Aorta (tissue), 5 donors: Measurements from ENCODE around the gene MACROD2. TPM values are rescaled to one million over a fixed set of nuclear protein-coding genes. Genes with fewer than 3 reads are reported as not detected.

ENCODE experiments used
- ATAC-seq: fragments of 200-7000 bp; cut with Tn5 transposase; one replicate; pipeline ENCODE4 v1.9.1; 2022; ENCODE audit warnings: moderate library complexity; ENCODE audit not compliant: low FRiP score
- DNase-seq, 2 donors: peaks; one replicate each; pipeline ENCODE4 v3.0.0-alpha.2; 2020
- H3K27ac ChIP-seq, 2 donors: one replicate each; pipeline ENCODE4 v1.5.1; 2013; ENCODE audit warnings: low read length in 2 of 2, mild to moderate bottlenecking in 2 of 2, moderate library complexity in 2 of 2, control low read depth in 1 of 2, inconsistent platforms in 1 of 2, low read depth in 1 of 2
- H3K27me3 ChIP-seq, 2 donors: one replicate each; pipeline ENCODE4 v1.6.1; 2013; ENCODE audit warnings: control low read depth in 1 of 2, low read length in 1 of 2, mild to moderate bottlenecking in 1 of 2, moderate library complexity in 1 of 2; ENCODE audit not compliant: insufficient read depth in 2 of 2, control insufficient read depth in 1 of 2
- H3K36me3 ChIP-seq, 2 donors: one replicate each; pipeline ENCODE4 v1.6.1; 2013; ENCODE audit warnings: control low read depth in 1 of 2, low read length in 1 of 2, mild to moderate bottlenecking in 1 of 2; ENCODE audit not compliant: insufficient read depth in 2 of 2, control insufficient read depth in 1 of 2
- H3K4me1 ChIP-seq, 2 donors: one replicate each; pipeline ENCODE4 v1.6.1; 2013; ENCODE audit warnings: low read length in 2 of 2, control low read depth in 1 of 2, mild to moderate bottlenecking in 1 of 2, moderate library complexity in 1 of 2; ENCODE audit not compliant: insufficient read depth in 2 of 2, control insufficient read depth in 1 of 2
- H3K4me3 ChIP-seq, 2 donors: one replicate each; pipeline ENCODE4 v1.5.1; 2013; ENCODE audit warnings: low read length in 2 of 2, control low read depth in 1 of 2, mild to moderate bottlenecking in 1 of 2
- H3K9me3 ChIP-seq: one replicate; pipeline ENCODE4 v1.6.1; 2013; ENCODE audit warnings: mild to moderate bottlenecking, low read length; ENCODE audit not compliant: control insufficient read depth
- WGBS, 2 donors: extraction: QIAGEN DNeasy Blood & Tissue Kit; methylation state at CpG; one replicate each; pipeline ENCODE4 v1.1.7; 2013; 5-methylcytosine and 5-hydroxymethylcytosine counted together
- intact Hi-C, 2 donors: fragments of 100-400 bp; cut with DNase I; formaldehyde crosslinking; loops; one replicate each; pipeline versions ENCODE4 v1.14.2 to v1.15.0; 2022
- polyA plus RNA-seq, 2 donors: library from polyadenylated mRNA; stranded (reverse); fragments of 200-250 nt; gene quantifications; one replicate each; pipeline ENCODE4 v1.2.3, GENCODE V29; 2013
- total RNA-seq, 2 donors: library from RNA; stranded (reverse); fragmentation: NEBNext Ultra II Directional; extraction: Animal tissue kit (Norgen Biotek cat#: 25700); gene quantifications; one replicate each; pipeline ENCODE4 v1.2.1, GENCODE V29; 2021
- donor health status: healthy with polysubstance abuse.
- donor health status: Bipolar disorder and iron deficiency.
- donor health status: DM: no; HTN: no; CAD: no.
- donor health status: DM: no; HTN: no; CAD: no.
- donor health status: DM: yes; HTN: yes; CAD: no.

Gene MACROD2
- total and polyA plus RNA-seq, 4 donors, result 0.90 to 11.2 (median 4.8) TPM

DNA sequence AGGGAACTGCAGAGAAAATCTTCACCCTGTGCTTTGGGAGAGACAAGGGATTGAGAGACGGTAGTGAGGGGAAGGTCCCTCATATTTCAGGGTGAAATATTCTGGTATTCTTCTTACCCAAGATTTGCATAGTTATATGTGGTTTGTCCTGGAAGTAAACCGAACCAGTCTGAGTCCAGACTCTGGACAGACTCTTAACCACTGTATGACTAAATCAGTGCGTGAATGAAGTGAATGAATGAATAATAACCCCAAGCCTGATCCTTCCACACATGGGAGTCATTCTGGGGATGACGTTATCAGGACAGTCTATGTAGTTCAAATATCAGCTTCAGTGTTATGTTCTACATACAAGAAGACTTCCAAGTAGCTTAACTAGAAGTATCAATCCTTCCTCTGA, 1887.2 kb downstream of the MACROD2 start:
- Histone ChIP-seq H3K36me3 (no peaks in the 10 kb centered on the region), H3K27me3 (no peaks in the 10 kb centered on the region), H3K4me1 (no peaks in the 10 kb centered on the region), H3K27ac (no peak overlapping the region), H3K4me3 (no peak overlapping the region), H3K9me3 (peaks cover 6% of the 10 kb centered on the region)
- no peak for DNase-seq
- intact Hi-C loops, result no loop called here
- WGBS, 2 donors, result 90 to 92% methylated on average over 4 of the region's 4 CpGs
- no peak for ATAC-seq

- Histone ChIP-seq H3K4me3 (no peak overlapping the region), H3K9me3 (no peaks in the 10 kb centered on the region), H3K27me3 (no peaks in the 10 kb centered on the region), H3K4me1 (peaks cover 3 to 12% of the 10 kb centered on the region in 2 donors), H3K36me3 (no peaks in the 10 kb centered on the region), H3K27ac (no peak overlapping the region)
- DNase-seq (no peak), ATAC-seq (no peak)
- 93 to 94% methylated on average over 2 of the region's 2 CpGs for WGBS, 2 donors
- intact Hi-C loops, result no loop called here
Observed at GRCh38 chr20:15886250-15886649, 1890.9 kb downstream of the MACROD2 start.

GRCh38 chr20:15887387-15887786, 1892.1 kb downstream of the MACROD2 start:
- 95 to 98% methylated on average over 2 of the region's 2 CpGs for WGBS, 2 donors
- Histone ChIP-seq H3K27me3 (no peaks in the 10 kb centered on the region), H3K4me3 (no peak overlapping the region), H3K36me3 (no peaks in the 10 kb centered on the region), H3K9me3 (no peaks in the 10 kb centered on the region), H3K4me1 (peaks cover 3 to 12% of the 10 kb centered on the region in 2 donors), H3K27ac (no peak overlapping the region)
- DNase-seq (no peak), ATAC-seq (no peak)
- intact Hi-C loops, result no loop called here

DNA sequence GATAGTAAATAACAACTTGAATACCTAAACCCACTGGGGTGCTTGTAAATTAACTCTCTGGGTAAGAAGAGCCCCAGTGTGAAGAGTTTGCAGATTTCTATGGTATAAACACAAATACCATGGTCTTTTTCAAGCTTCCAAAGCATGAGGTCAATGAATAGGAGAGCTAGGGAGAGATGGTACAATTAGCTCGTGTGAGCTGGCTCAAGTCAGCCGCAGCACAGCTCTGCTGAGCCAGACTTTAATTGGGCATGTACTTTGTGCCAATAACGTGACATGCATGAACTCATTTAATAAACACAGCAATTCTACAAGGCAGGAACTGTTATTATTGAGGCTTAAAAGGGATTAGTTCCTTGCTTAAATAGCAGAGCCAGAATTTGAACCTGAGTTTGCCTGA, 1893.7 kb downstream of the MACROD2 start:
- DNase-seq (no peak), ATAC-seq (no peak)
- H3K27ac ChIP-seq, result no peak overlapping the region
- intact Hi-C loops, result no loop called here
- peaks cover 3 to 12% of the 10 kb centered on the region in 2 donors for H3K4me1 ChIP-seq
- no peaks in the 10 kb centered on the region for H3K27me3 ChIP-seq
- WGBS, 2 donors, result 5 to 8% methylated on average over 3 of the region's 3 CpGs
- H3K4me3 ChIP-seq, result no peak overlapping the region
- no peaks in the 10 kb centered on the region for H3K9me3 ChIP-seq
- no peaks in the 10 kb centered on the region for H3K36me3 ChIP-seq

- Histone ChIP-seq H3K36me3 (no peaks in the 10 kb centered on the region), H3K4me3 (no peak overlapping the region), H3K27ac (no peak overlapping the region), H3K27me3 (no peaks in the 10 kb centered on the region), H3K9me3 (no peaks in the 10 kb centered on the region), H3K4me1 (peaks cover 3 to 12% of the 10 kb centered on the region in 2 donors)
- DNase-seq, result no peak
- intact Hi-C loops, result no loop called here
- no peak for ATAC-seq
Observed at GRCh38 chr20:15889514-15890256, 1894.4 kb downstream of the MACROD2 start.

- Histone ChIP-seq H3K27me3 (no peaks in the 10 kb centered on the region), H3K4me1 (peaks cover 3 to 12% of the 10 kb centered on the region in 2 donors), H3K4me3 (no peak overlapping the region), H3K27ac (no peak overlapping the region), H3K36me3 (no peaks in the 10 kb centered on the region), H3K9me3 (no peaks in the 10 kb centered on the region)
- ATAC-seq (no peak), DNase-seq (no peak)
- intact Hi-C loops, result no loop called here
- WGBS, 2 donors, result 0 to 6% methylated on average over 4 of the region's 4 CpGs
Observed at GRCh38 chr20:15890407-15890982, 1895.2 kb downstream of the MACROD2 start.

DNA sequence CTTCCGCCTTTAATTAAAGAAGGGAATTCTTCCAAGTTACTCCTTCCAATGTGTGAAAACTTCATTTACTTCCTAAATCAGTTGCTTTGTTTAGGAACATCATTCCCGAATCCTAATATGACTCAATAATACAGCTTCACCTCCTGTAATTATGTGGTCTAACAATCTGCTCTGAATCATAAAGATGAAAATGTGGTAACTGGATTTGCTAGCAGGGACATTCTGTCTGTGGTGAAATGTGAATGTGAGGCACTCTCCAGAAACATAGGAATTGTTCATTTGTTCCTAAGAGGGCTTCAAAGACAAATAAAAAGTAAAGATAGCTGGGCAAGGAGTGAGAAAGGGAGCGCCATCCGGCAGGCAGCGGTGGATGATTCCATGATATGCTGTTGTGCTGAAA, 1899.8 kb downstream of the MACROD2 start:
- WGBS, 2 donors, result 93 to 95% methylated on average over 5 of the region's 5 CpGs
- Histone ChIP-seq H3K9me3 (no peaks in the 10 kb centered on the region), H3K36me3 (no peaks in the 10 kb centered on the region), H3K27me3 (no peaks in the 10 kb centered on the region), H3K4me1 (peaks cover 0 to 6% of the 10 kb centered on the region in 2 donors), H3K27ac (no peak overlapping the region), H3K4me3 (no peak overlapping the region)
- ATAC-seq (no peak), DNase-seq (no peak)
- intact Hi-C loops, result no loop called here

- Histone ChIP-seq H3K9me3 (no peaks in the 10 kb centered on the region), H3K36me3 (no peaks in the 10 kb centered on the region), H3K27me3 (no peaks in the 10 kb centered on the region), H3K4me3 (no peak overlapping the region), H3K4me1 (peaks cover 1 to 6% of the 10 kb centered on the region in 2 donors), H3K27ac (no peak overlapping the region)
- no peak for ATAC-seq
- DNase-seq, result no peak
- intact Hi-C loops, result no loop called here
- 80 to 81% methylated on average over 6 of the region's 6 CpGs for whole genome bisulfite sequencing, 2 donors
Observed at GRCh38 chr20:15895560-15896084, 1900.3 kb downstream of the MACROD2 start.

DNA sequence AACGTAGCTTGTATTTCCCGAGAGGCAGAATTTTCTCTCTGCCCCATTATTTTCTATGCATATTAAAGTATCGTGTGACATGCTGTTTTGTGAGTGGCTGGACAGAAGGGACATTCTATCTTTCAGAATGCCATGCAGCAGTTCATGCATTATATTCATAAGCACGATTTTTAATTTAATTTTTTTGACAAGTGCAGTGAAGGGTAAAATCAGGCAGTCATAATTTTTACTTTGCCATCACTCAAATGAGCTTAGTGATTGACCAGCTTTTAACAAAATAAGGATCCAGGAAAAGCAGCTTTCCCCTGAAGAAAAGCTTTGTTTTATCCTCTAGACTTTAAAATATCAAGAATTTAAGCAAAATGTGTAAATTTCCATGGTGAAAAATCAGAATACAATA, 1904.7 kb downstream of the MACROD2 start:
- intact Hi-C loops, result no loop called here
- 33 to 42% methylated on average over 4 of the region's 4 CpGs for WGBS, 2 donors
- no peak for DNase-seq
- Histone ChIP-seq H3K4me3 (no peak overlapping the region), H3K27ac (no peak overlapping the region), H3K4me1 (peaks cover 0 to 1% of the 10 kb centered on the region in 2 donors), H3K36me3 (no peaks in the 10 kb centered on the region), H3K9me3 (no peaks in the 10 kb centered on the region), H3K27me3 (no peaks in the 10 kb centered on the region)
- no peak for ATAC-seq
